NCI-H748 treated with DMSO at 0.1 percent for 48 hours (cell line): Measurements from ENCODE around the gene POLR2B.
A peak's percentile ranks its signal among the peaks of the same experiment; 100 is the strongest.
"Not testable (repeated sequence)": the region's sequence is repeated elsewhere in the genome, so short reads cannot be mapped to it uniquely, and the experiment has no call there.

Experiments used
- DNase-seq: peaks from one replicate; lab custom pipeline; 2025; lab: John Stamatoyannopoulos, UW

The POLR2B gene

GRCh38 chr4:56986952-56987351 lies 8.3 kb downstream of the POLR2B start:
- DNase-seq = no peak

DNA sequence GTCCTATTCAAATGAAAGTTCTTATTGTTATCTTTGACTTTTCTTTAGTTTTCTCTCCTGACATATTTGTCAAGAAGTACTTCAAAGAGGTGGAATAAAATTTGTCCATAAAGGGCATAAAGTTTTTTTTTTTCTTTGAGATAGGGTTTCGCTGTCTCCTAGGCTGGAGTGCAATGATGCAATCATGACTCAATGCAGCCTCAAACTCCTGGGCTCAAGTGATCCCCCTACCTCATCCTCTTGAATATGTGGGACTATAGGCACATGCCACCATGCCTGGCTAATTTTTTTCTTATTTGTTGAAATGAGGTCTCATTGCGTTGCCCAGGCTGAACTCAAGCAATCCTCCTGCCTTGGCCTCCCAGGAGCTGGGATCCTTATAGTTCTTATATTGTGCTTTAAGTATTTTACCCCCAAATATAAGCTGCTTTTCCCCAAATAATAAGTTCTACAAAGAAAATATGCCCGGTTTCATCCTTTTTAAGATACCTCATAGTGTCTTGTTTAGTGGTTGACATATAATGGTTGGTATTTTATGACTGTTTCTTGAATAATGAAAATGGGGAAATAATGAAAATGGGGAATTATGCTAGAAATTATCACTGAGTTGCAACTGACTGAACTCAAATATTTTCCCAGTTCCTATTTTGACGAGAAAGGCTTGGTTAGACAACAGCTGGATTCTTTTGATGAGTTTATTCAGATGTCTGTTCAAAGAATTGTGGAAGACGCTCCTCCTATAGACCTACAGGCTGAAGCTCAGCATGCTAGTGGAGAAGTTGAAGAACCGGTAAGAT lies 11.6 kb downstream of the POLR2B start:
- no peak for DNase-seq

- DNase-seq = no peak
Measured at GRCh38 chr4:56995525-56995924, 16.8 kb downstream of the POLR2B start.

DNA sequence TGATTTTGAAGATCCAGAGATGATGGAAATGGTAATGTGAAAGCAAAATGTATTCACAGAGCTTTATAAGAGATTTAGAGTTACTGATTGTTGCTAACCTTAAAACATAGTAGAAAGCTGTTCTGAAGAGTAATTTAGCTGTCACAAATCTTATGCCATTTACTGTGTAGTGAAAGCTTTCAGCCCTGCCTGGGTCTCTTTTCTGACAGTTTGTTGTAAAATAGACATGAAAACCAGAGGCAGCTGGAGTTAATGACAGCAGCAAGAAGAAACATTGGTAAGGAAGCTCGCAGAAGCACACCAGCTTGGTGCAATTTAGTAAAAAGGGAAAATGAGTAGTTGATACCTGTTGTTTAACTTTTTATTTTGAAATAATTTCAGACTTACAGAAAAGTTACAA lies 21.1 kb downstream of the POLR2B start:
- DNase-seq = no peak

GRCh38 chr4:57013543-57014120 lies 34.9 kb downstream of the POLR2B start:
- DNase-seq = no peak

GRCh38 chr4:57018980-57019379 lies 40.3 kb downstream of the POLR2B start:
- DNase-seq = no peak

- no peak for DNase-seq
Measured at GRCh38 chr4:57020467-57021101, 41.9 kb downstream of the POLR2B start.

GRCh38 chr4:57023104-57023503 lies 44.4 kb downstream of the POLR2B start:
- no peak for DNase-seq

GRCh38 chr4:57034520-57034919 lies 55.8 kb downstream of the POLR2B start:
- no peak for DNase-seq

GRCh38 chr4:57037982-57038604 lies 59.4 kb downstream of the POLR2B start:
- DNase-seq = peak; percentile 21

GRCh38 chr4:57039345-57039744 lies 60.6 kb downstream of the POLR2B start:
- no peak for DNase-seq

DNA sequence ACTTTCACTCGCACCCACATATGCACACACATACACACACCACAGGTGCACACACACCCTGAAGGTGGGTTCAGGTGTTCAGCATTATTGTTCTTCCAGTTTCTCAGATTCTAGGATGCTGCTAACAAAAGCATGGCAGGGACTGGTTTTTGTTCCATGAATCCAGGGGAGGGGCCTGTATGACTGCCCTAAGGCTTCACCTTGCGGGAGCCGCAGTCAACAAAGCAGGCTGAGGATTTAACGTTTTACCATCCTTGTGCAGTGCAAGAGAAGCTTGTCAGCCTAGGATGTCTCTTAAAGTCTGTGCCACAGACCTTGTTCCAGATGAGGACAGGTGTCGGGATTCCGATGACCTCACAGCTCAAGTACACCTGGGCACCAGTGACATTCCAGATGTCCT lies 61.8 kb downstream of the POLR2B start:
- no peak for DNase-seq

DNA sequence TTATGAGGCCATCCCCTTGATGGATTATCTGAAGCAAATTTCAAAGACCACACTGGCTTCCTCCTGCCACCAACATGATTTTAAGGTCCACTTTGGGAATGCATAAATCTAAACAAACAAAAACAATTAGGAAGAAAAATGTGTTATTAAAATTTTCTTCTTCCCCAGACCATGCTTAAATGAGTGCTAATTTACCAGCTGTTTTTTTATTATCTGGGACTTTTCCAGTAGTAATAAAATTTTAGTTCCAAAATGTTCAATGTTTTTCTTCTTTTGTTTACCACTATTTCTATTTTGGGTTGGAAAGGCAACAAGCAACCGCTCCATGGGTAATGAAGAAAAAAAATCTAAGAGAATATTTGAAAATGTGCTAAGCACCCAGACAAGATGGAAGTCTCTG lies 62.3 kb downstream of the POLR2B start:
- DNase-seq = no peak

DNA sequence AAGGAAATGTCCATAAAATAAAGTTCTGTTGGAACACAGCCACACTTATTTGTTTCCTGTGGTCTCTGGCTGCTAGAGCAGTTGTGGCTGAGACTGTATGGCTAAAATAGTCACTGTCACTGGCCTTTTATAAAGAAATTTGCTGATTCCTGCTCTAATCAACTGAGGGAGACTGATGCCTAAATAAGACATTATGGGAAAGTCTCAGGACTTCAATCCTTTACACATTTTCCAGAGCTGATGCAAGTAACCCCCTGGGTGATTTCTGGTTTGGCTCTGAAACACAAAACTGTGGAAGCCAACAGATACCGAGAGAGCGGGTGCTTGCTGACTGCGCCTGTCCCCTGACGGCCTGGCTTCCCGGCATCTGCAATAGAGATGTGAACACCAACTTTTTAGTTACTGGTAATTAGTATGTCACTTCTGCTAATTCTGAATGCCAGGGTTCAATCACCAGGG lies 64.0 kb downstream of the POLR2B start:
- DNase-seq = no peak

DNA sequence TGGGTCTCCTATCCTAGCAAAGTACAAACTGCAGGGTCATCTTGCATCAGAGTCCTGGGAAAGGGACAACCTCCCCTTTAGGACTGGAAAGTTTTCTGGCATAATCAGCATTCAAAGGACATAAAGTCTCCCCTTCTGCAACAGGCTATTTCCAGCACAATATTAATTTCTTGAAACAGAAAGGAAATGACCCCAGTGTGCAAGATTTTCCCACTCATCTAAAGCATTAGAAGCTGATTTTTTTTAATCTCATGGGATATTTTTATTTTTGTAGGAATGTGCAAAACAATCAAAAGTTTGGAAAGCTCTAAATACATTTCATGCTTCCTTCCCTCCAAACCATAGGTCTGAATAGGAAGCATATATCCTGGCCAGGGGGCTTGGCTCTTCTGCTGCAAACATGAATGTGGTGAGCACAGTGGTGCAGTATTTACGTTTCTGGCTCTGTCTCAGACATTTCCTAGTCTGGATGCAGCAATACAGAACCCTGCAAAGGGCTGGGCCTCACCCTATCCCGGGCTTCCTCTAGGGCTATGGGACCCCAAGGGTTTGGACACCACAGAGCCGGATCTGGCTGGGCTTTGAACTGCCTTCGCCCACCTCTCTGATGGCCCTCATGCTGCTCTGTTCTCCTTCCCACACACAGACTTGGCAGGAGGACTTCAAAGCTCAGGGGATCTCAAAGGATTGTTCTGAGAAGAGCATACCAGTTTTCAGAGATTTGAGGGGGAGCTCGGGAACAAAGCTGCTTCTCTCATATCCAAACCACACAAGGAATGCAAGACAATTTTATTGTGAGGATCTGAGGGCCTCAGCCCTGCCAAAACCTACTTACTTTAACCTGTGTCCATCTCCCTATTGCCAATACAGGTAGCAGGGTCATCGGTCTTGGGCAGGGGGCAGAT lies 64.9 kb downstream of the POLR2B start:
- DNase-seq = no peak

GRCh38 chr4:57044279-57044678 lies 65.6 kb downstream of the POLR2B start:
- no peak for DNase-seq

GRCh38 chr4:57044996-57045395 lies 66.3 kb downstream of the POLR2B start:
- no peak for DNase-seq

DNA sequence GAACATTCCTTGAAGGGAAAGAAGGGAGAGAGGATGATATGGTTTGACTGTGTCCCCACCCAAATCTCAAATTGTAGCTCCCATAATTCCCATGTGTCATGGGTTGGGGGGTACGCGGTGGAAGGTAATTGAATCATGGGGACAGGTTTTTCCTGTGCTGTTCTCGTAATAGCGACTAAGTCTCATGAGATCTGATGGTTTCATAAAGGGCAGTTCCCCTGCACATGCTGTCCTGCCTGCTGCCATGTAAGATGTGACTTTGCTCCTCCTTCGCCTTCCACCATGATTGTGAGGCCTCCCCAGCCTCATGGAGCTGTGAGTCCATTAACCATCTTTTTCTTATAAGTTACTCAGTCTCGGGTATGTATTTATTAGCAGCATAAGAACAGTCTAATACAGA lies 68.3 kb downstream of the POLR2B start:
- DNase-seq = not testable (repeated sequence)

GRCh38 chr4:57048590-57049304 lies 70.1 kb downstream of the POLR2B start:
- DNase-seq = no peak

- no peak for DNase-seq
Measured at GRCh38 chr4:57051095-57051494, 72.4 kb downstream of the POLR2B start.

DNA sequence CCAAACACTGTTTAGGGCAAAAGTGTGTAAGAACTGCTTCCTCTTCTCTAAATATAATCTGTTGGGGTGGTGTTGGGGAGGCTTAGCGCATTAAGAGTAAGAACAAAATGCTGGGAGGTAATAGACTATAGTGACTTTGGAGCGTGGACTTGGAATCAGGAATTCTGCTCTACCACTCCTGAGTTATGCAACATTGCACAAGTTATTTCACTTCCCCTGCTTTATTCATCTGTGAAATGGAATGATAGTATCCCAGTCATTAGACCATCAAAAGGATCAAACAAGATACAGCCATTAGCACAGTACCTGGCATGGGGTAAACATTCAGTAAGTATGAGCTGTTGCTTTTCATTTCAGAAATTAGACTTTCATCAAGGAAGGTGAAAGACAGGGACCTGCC lies 72.8 kb downstream of the POLR2B start:
- no peak for DNase-seq
